ENCODE results near the gene CRAT.

CRAT gene

GRCh38 chr9:129081388-129081904 is 29.1 kb downstream of the CRAT start:
- DNase-seq = no peak

GRCh38 chr9:129080601-129081387 is 29.8 kb downstream of the CRAT start, which contains the start of gene DOLPP1:
Gene DOLPP1, plus strand, starts transcription at chr9:129081111. Its CDS starts 21 bp downstream, at chr9:129081132.
- DNase-seq = peak; percentile 98 to 99

- no peak for DNase-seq
Observed at GRCh38 chr9:129080298-129080600, 30.3 kb downstream of the CRAT start.

- DNase-seq = no peak
Observed at GRCh38 chr9:129079829-129080228, 30.8 kb downstream of the CRAT start.

- no peak for DNase-seq
Observed at GRCh38 chr9:129078691-129079503, 31.7 kb downstream of the CRAT start.

- no peak for DNase-seq
Observed at GRCh38 chr9:129077236-129077635, 33.4 kb downstream of the CRAT start.

GRCh38 chr9:129076640-129077037 is 34.0 kb downstream of the CRAT start:
- no peak for DNase-seq

- DNase-seq = no peak
Observed at GRCh38 chr9:129075996-129076639, 34.5 kb downstream of the CRAT start.

GRCh38 chr9:129074106-129074505 is 36.5 kb downstream of the CRAT start:
- no peak for DNase-seq

GRCh38 chr9:129073404-129073803 is 37.2 kb downstream of the CRAT start:
- DNase-seq = no peak

- DNase-seq = no peak
Observed at GRCh38 chr9:129072171-129072570, 38.4 kb downstream of the CRAT start.

- DNase-seq = no peak
Observed at GRCh38 chr9:129071526-129072126, 39.0 kb downstream of the CRAT start.

- DNase-seq = no peak
Observed at GRCh38 chr9:129070696-129071525, 39.7 kb downstream of the CRAT start.

GRCh38 chr9:129069862-129070641 is 40.5 kb downstream of the CRAT start:
- DNase-seq = no peak

GRCh38 chr9:129068990-129069861 is 41.4 kb downstream of the CRAT start:
- no peak for DNase-seq

- DNase-seq = no peak
Observed at GRCh38 chr9:129068110-129068509, 42.5 kb downstream of the CRAT start.

GRCh38 chr9:129064499-129064908 is 46.1 kb downstream of the CRAT start:
- no peak for DNase-seq

- no peak for DNase-seq
Observed at GRCh38 chr9:129063061-129063460, 47.5 kb downstream of the CRAT start.

GRCh38 chr9:129060991-129061390 is 49.6 kb downstream of the CRAT start:
- no peak for DNase-seq

All from SW 1271 (cell line).